ENCODE measurements around the gene TAAR1. TPM values are rescaled to one million over a fixed set of nuclear protein-coding genes. Genes with fewer than 3 reads are reported as not detected.

TAAR1 gene
- total RNA-seq, 2 experiments from 2014 or later, result not detected

GRCh38 chr6:132673376-132674094 is 14.6 kb upstream of the TAAR1 start:
- TF ChIP-seq CTCF (IDR thresholded peaks at IDR 0.05), result no peak
- Mint-ChIP-seq H3K27me3 (peaks cover 22% of the 10 kb centered on the region), H3K27ac (no peak overlapping the region), H3K9me3 (no peaks in the 10 kb centered on the region), H3K36me3 (ENCODE audit: low read depth) (no peaks in the 10 kb centered on the region), H3K4me3 (no peak overlapping the region), H3K4me1 (ENCODE audit: low read depth) (no peaks in the 10 kb centered on the region)
- no peak for ATAC-seq (ENCODE audit: poor library complexity)
- H3K27me3 ChIP-seq (ENCODE audit: control insufficient read depth in 1 of 2, insufficient read depth in 2 of 2, low read length in 2 of 2), result no peaks in the 10 kb centered on the region
- H3K9me3 ChIP-seq (ENCODE audit: control insufficient read depth in 1 of 2, insufficient read depth in 1 of 2, low read length in 2 of 2), result no peaks in the 10 kb centered on the region
- H3K36me3 ChIP-seq (ENCODE audit: insufficient read depth, low read length), result no peaks in the 10 kb centered on the region
- CTCF ChIA-PET, result no interaction called here
- DNase-seq, result no peak
- H3K4me3 ChIP-seq (ENCODE audit: low read length), result no peak overlapping the region
- H3K27ac ChIP-seq (ENCODE audit: low read depth in 1 of 2, low read length in 2 of 2), result no peak overlapping the region
- peaks cover 3% of the 10 kb centered on the region for H3K4me1 ChIP-seq (ENCODE audit: insufficient read depth, low read length)
- intact Hi-C loops (cut with DNase I, micrococcal nuclease), result loop anchor here (5.0 kb wide), 4 partner anchors 94 to 1244 kb away; no protein-coding TSS in a partner anchor
- POLR2A ChIA-PET, result no interaction called here

- H3K4me3 ChIP-seq (ENCODE audit: low read length), result no peak overlapping the region
- no peak overlapping the region for H3K27ac Mint-ChIP-seq
- no peak for TF ChIP-seq CTCF (IDR thresholded peaks at IDR 0.05)
- intact Hi-C loops (cut with DNase I, micrococcal nuclease), result loop anchor here (5.0 kb wide), 4 partner anchors 96 to 1246 kb away; no protein-coding TSS in a partner anchor
- peaks cover 3% of the 10 kb centered on the region for H3K4me1 ChIP-seq (ENCODE audit: insufficient read depth, low read length)
- no peaks in the 10 kb centered on the region for H3K36me3 Mint-ChIP-seq (ENCODE audit: low read depth)
- CTCF ChIA-PET, result no interaction called here
- peaks cover 16% of the 10 kb centered on the region for H3K27me3 Mint-ChIP-seq
- no peaks in the 10 kb centered on the region for H3K36me3 ChIP-seq (ENCODE audit: insufficient read depth, low read length)
- no peak overlapping the region for H3K4me3 Mint-ChIP-seq
- no peaks in the 10 kb centered on the region for H3K9me3 Mint-ChIP-seq
- DNase-seq (no peak), ATAC-seq (ENCODE audit: poor library complexity) (no peak)
- H3K4me1 Mint-ChIP-seq (ENCODE audit: low read depth), result no peaks in the 10 kb centered on the region
- H3K27ac ChIP-seq (ENCODE audit: low read depth in 1 of 2, low read length in 2 of 2), result no peak overlapping the region
- no peaks in the 10 kb centered on the region for H3K27me3 ChIP-seq (ENCODE audit: control insufficient read depth in 1 of 2, insufficient read depth in 2 of 2, low read length in 2 of 2)
- POLR2A ChIA-PET, result no interaction called here
- no peaks in the 10 kb centered on the region for H3K9me3 ChIP-seq (ENCODE audit: control insufficient read depth in 1 of 2, insufficient read depth in 1 of 2, low read length in 2 of 2)
Measured at GRCh38 chr6:132671295-132671694, 12.3 kb upstream of the TAAR1 start.

- Histone ChIP-seq H3K9me3 (ENCODE audit: control insufficient read depth in 1 of 2, insufficient read depth in 1 of 2, low read length in 2 of 2) (no peaks in the 10 kb centered on the region), H3K36me3 (ENCODE audit: insufficient read depth, low read length) (no peaks in the 10 kb centered on the region), H3K4me3 (ENCODE audit: low read length) (no peak overlapping the region), H3K27ac (ENCODE audit: low read depth in 1 of 2, low read length in 2 of 2) (no peak overlapping the region), H3K27me3 (ENCODE audit: control insufficient read depth in 1 of 2, insufficient read depth in 2 of 2, low read length in 2 of 2) (no peaks in the 10 kb centered on the region), H3K4me1 (ENCODE audit: insufficient read depth, low read length) (peaks cover 3% of the 10 kb centered on the region)
- no peaks in the 10 kb centered on the region for H3K36me3 Mint-ChIP-seq (ENCODE audit: low read depth)
- ATAC-seq (ENCODE audit: poor library complexity), result peak; percentile 37
- DNase-seq, result peak in 3 of 14 experiments; percentile 41 to 48 (median 42)
- peak; percentile 76 for TF ChIP-seq CTCF (IDR thresholded peaks at IDR 0.05)
- POLR2A ChIA-PET, result interaction anchor here (0.6 to 1.5 kb wide), 3 partner anchors 129 to 155 kb away, joined by 3 to 7 read pairs (median 4); partner anchors contain the start of genes RPS12 and SLC18B1
- no peak overlapping the region for H3K27ac Mint-ChIP-seq
- H3K9me3 Mint-ChIP-seq, result no peaks in the 10 kb centered on the region
- CTCF ChIA-PET, result interaction anchor here (0.6 to 0.8 kb wide), 4 partner anchors 9 to 668 kb away, joined by 3 to 4 read pairs (median 3); partner anchors contain the start of gene SLC18B1
- H3K4me3 Mint-ChIP-seq, result no peak overlapping the region
- intact Hi-C loops (cut with DNase I, micrococcal nuclease), result loop anchor here (5.0 to 10.0 kb wide), 7 partner anchors 98 to 1248 kb away; no protein-coding TSS in a partner anchor
- peaks cover 11% of the 10 kb centered on the region for H3K27me3 Mint-ChIP-seq
- H3K4me1 Mint-ChIP-seq (ENCODE audit: low read depth), result no peaks in the 10 kb centered on the region
Measured at GRCh38 chr6:132669690-132670291, 10.8 kb upstream of the TAAR1 start.

Data from CD4-positive, alpha-beta T cell (primary cell).